Esophagus (tissue), 2 donors: Measurements from ENCODE around the gene SLC35B4. TPM values are rescaled to one million over a fixed set of nuclear protein-coding genes. Genes with fewer than 3 reads are reported as not detected.
A peak's percentile ranks its signal among the peaks of the same experiment; 100 is the strongest.

Experiments
- H3K27ac ChIP-seq, 2 donors: one replicate each; pipeline ENCODE4 v1.5.1; 2013; ENCODE audit warnings: low read depth in 2 of 2, mild to moderate bottlenecking in 2 of 2, inconsistent platforms in 1 of 2, low read length in 1 of 2, moderate library complexity in 1 of 2
- H3K27me3 ChIP-seq, 2 donors: one replicate each; pipeline ENCODE4 v1.6.1; 2013; ENCODE audit warnings: low read length in 2 of 2, control low read depth in 1 of 2, mild to moderate bottlenecking in 1 of 2; ENCODE audit not compliant: insufficient read depth in 2 of 2, control insufficient read depth in 1 of 2
- H3K36me3 ChIP-seq, 2 donors: one replicate each; pipeline ENCODE4 v1.6.1; 2013; ENCODE audit warnings: low read length in 1 of 2; ENCODE audit not compliant: control insufficient read depth in 2 of 2, insufficient read depth in 2 of 2
- H3K4me1 ChIP-seq, 2 donors: one replicate each; pipeline ENCODE4 v1.6.1; 2013; ENCODE audit warnings: low read length in 1 of 2; ENCODE audit not compliant: control insufficient read depth in 2 of 2, insufficient read depth in 2 of 2
- H3K4me3 ChIP-seq, 2 donors: one replicate each; pipeline ENCODE4 v1.5.1; 2013; ENCODE audit warnings: low read length in 2 of 2, mild to moderate bottlenecking in 2 of 2, low read depth in 1 of 2, moderate library complexity in 1 of 2
- H3K9me3 ChIP-seq, 2 donors: one replicate each; pipeline ENCODE4 v1.6.1; 2013; ENCODE audit warnings: mild to moderate bottlenecking in 2 of 2, low read depth in 1 of 2, low read length in 1 of 2, moderate library complexity in 1 of 2; ENCODE audit not compliant: control insufficient read depth in 2 of 2, insufficient read depth in 1 of 2
- WGBS, 2 donors: extraction: QIAGEN DNeasy Blood & Tissue Kit; methylation state at CpG; one replicate each; pipeline ENCODE4 v1.1.7; 2013; 5-methylcytosine and 5-hydroxymethylcytosine counted together
- polyA plus RNA-seq, 2 donors: library from polyadenylated mRNA; stranded (reverse); fragments of 200-250 nt; gene quantifications; one replicate each; pipeline ENCODE4 v1.2.3, GENCODE V29; 2013
- donor health status: healthy with polysubstance abuse.
- donor health status: Bipolar disorder and iron deficiency.

SLC35B4 gene, protein sequence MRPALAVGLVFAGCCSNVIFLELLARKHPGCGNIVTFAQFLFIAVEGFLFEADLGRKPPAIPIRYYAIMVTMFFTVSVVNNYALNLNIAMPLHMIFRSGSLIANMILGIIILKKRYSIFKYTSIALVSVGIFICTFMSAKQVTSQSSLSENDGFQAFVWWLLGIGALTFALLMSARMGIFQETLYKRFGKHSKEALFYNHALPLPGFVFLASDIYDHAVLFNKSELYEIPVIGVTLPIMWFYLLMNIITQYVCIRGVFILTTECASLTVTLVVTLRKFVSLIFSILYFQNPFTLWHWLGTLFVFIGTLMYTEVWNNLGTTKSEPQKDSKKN
- polyA plus RNA-seq = 1 to 10 TPM; 2.2 to 2.3 TPM

DNA sequence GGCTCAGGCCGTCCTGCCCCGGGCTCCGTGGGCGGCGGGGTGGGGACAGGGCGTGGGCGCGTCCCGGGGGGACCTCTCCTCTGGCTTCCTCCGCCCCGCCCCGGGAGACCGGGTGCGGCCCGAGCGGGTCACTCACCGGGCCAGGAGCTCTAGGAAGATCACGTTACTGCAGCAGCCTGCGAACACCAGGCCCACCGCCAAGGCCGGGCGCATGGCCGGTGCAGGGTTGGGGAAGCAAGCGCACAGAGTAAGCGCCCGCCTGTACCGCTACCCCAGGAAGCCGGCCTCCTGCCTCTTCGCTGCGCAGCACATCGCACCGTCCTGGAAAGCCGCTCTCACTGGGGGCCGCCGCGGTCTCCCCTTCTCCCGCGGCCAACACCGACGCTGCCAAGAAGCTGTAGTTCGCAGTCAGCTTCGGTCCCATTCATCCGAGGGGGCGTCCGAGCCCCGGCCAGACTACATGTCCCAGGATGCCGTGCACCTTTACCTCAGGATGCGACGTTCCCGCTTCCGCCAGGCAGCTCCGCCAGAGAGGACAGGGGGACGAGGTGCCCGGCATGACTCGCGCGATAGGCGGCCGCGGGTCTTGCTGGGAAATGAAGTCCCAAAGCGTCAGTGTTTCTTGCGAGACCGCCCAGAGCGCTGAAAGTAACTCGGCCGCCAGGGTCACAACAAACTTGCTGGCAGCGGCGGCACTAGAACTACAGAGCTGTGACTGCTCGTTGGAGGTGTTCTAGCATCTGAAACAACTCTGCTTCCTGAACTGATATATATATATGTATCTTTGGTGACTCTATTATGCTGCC, at the start of gene SLC35B4:
SLC35B4 (minus strand) TSS at position 392 of the 806 bp plus-strand sequence; CDS start at position 213, 179 bp downstream.
- no peaks in the 10 kb centered on the region for H3K9me3 ChIP-seq
- H3K4me3 ChIP-seq = peak within 1 kb of the TSS; percentile 87 to 98
- WGBS, 2 donors = 0% methylated on average over 69 of the region's 69 CpGs
- H3K27me3 ChIP-seq = no peaks in the 10 kb centered on the region
- no peaks in the 10 kb centered on the region for H3K36me3 ChIP-seq
- peak within 1 kb of the TSS; percentile 71 to 80 for H3K27ac ChIP-seq
- H3K4me1 ChIP-seq = no peaks in the 10 kb centered on the region

DNA sequence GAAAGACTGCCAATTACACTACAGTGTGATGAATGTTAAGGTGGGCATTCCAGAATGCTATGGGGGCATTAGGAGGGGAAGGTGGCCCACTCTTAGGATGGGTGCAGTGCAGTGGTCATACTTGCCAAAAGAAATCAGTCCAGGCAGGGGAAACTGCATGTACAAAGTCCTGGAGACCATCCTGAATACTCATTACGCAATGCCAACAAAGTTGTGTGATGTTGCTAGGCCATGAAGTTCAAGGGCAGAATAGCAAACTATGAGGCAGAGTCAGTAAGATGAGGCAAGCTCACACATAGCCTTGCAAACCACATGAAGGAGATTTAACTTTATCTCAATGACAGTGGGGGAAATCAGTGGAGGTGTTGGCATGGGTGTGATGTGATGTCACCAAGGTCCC, 49.8 kb upstream of the SLC35B4 start:
- H3K27ac ChIP-seq = peak overlapping the region; percentile 44 to 86
- WGBS, 2 donors = 97 to 100% methylated on average over 1 of the region's 1 CpG
- H3K4me1 ChIP-seq = no peaks in the 10 kb centered on the region
- no peak overlapping the region for H3K4me3 ChIP-seq
- no peaks in the 10 kb centered on the region for H3K27me3 ChIP-seq
- H3K9me3 ChIP-seq = no peaks in the 10 kb centered on the region
- H3K36me3 ChIP-seq = no peaks in the 10 kb centered on the region

DNA sequence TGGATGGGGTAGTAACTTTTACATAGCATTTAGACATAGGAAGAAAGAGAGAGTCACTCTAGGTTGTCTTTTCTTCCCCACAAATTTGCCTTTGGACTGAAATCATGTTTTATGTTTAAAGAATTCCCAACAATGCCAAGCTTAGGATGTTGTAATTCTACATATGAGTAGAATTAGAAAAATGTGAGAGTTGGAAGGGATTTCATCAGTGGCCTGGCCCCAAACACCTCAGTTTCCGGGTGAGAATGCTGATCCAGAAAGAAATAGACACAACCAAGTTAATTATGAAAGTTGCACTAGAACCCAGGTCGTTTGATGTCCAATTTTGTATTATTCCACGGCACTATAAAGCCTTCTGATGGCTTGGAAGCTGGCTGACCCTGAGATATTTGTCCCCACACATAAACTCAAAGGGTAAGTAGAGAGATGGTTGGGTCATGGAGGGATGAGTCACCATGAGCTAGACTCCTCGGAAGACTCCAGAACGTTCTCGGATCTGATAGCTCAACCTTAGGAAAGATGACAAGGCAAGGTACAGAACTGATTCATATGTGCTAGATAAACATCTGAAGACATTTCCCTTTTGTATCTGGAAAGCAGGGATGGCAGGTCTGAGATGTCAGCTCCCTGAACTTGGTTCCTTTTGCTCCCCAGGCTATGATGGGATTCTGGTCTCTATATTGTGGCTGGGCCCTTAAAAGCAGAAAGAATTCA, 48.8 kb upstream of the SLC35B4 start:
- Histone ChIP-seq H3K27me3 (no peaks in the 10 kb centered on the region), H3K4me1 (no peaks in the 10 kb centered on the region), H3K9me3 (no peaks in the 10 kb centered on the region), H3K36me3 (no peaks in the 10 kb centered on the region), H3K4me3 (no peak overlapping the region), H3K27ac (peak overlapping the region; percentile 86 to 93)
- WGBS, 2 donors = 57 to 58% methylated on average over 6 of the region's 6 CpGs

DNA sequence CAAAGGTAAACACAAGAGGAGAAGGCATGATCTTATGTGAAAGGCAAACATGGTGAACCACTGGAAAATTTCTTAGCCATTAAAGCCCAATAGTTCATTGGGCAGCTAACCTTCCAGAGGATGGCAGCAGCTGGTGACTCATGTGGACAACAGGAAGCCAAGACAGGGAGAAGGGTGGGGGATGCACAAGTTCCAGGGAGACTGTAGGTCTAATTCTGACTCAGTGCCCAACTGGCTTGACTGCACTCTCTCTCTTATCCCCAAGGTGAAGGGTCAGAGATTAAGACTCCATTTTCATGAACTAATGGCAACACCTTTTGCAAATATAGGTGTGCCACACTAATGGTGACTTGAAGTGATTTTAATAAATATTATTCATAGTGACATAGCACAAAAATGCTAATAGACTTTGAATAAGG, 47.9 kb upstream of the SLC35B4 start:
- Histone ChIP-seq H3K27me3 (no peaks in the 10 kb centered on the region), H3K36me3 (no peaks in the 10 kb centered on the region), H3K27ac (peak overlapping the region; percentile 86 to 93), H3K9me3 (no peaks in the 10 kb centered on the region), H3K4me3 (no peak overlapping the region), H3K4me1 (no peaks in the 10 kb centered on the region)

DNA sequence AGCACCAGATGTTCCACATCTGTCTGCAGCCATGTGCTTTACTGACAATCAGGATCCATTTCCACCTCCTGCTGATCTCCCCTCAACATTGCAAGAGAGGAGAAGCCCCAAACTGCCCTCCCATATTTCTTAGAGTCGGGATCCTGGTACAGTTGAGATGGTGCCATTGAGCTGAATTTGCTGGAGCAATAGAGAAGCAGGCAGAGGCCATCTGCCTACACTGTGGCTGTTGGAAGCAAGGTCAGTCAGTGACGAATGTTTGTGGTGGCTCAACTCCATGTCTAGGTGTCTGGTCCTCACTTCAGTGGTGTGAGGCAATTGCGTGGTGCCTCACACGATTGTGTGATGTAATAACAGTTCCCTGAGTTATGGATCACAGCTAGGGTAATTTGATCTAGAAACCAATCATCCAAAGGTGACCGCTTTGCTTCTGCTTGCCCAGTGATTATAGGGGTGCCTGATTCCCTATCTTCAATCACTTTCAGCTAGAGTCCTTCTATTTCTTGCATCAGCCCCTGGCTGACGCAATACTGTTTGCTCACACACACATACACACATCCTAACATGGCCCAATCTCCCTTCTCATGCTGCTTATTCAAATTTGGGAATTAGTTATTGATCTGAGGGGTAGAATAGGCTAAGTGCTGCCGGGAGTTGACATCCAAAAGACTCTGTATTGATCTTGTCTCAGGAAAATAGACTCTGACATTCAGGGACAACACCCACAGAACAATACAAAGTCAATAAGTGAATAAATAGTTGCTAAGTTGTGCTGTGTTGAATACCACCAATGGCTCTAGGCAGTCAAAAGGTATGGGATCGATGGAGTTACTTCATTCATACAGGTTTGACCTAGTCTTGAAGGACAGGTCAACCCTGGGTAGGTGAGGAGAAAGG, 46.1 kb upstream of the SLC35B4 start:
- Histone ChIP-seq H3K36me3 (no peaks in the 10 kb centered on the region), H3K4me1 (no peaks in the 10 kb centered on the region), H3K4me3 (no peak overlapping the region), H3K27ac (no peak overlapping the region), H3K9me3 (no peaks in the 10 kb centered on the region), H3K27me3 (no peaks in the 10 kb centered on the region)
- WGBS, 2 donors = 82 to 87% methylated on average over 8 of the region's 8 CpGs

DNA sequence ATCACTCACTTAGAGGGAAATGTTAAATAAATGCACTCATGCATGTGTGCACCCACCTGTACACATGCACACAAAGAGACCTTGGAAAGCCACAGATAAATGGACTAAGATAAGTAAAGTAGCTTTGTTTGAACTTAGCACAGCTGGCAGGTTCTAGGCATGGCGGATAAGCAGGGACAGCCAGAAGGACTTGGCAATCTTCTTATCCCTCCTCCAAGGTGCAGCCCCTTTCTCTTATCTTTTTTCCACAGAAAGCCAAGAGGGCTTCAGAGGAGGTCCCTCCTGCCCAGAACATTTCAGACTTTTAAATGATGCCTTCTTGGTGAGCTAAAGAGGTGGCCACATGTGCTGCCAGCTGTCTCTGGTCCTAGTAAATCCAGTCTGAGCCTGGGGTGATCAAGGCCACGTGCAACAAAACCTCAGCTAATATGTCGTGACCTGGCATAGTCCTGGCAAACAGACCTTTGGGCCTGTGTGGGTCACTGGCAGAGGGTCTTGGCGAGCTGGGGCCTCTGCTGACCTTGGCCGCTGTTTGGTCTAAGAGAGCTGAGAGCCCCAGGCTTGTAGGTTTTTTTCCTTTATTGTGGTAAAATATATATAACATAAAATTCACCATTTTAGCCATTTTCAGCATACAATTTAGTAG, 43.2 kb upstream of the SLC35B4 start:
- 72 to 78% methylated on average over 5 of the region's 5 CpGs for WGBS, 2 donors
- no peaks in the 10 kb centered on the region for H3K27me3 ChIP-seq
- H3K4me1 ChIP-seq = no peaks in the 10 kb centered on the region
- H3K9me3 ChIP-seq = no peaks in the 10 kb centered on the region
- no peaks in the 10 kb centered on the region for H3K36me3 ChIP-seq
- no peak overlapping the region for H3K27ac ChIP-seq
- H3K4me3 ChIP-seq = no peak overlapping the region

DNA sequence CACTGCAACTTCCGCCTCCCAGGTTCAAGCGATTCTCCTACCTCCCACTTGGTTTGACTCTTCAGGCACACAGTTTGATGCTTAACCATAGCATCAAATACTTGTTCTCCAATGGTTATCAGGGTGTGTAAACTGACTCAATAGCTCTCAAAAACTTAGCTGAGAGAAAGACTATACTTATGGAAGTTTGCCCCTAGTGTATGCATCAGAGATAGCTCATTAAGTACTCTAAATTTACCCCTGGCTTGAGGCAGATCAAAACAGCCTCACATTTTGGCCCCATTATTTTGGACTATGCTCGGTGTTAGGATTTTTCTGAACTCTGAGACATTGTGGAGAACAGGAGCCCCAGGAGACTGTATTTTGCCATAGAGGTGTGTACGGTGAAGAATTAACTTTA, 40.8 kb upstream of the SLC35B4 start:
- WGBS, 2 donors = 93 to 96% methylated on average over 4 of the region's 4 CpGs
- no peak overlapping the region for H3K4me3 ChIP-seq
- H3K27ac ChIP-seq = no peak overlapping the region
- no peaks in the 10 kb centered on the region for H3K4me1 ChIP-seq
- no peaks in the 10 kb centered on the region for H3K9me3 ChIP-seq
- no peaks in the 10 kb centered on the region for H3K36me3 ChIP-seq
- no peaks in the 10 kb centered on the region for H3K27me3 ChIP-seq

DNA sequence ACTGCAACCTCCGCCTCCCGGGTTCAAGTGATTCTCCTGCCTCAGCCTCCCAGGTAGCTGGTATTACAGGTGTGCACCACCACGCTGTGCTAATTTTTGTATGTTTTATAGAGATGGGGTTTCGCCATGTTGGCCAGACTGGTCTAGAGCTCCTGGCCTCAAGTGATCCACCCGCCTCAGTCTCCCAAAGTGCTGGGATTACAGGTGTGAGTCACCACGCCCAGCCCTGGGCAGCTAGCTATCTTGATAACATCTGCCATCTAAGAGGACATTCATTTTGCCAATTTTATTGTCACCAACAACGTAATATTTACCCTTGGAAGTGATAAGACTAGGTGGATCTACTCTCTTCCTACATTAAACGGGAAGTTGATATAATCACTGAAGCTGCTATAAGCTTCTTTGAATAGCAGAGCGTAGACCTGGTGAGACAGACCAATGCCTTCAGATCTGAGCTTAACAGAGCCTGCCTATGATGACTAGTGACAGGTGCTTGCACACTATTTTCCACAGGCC, 39.7 kb upstream of the SLC35B4 start:
- Histone ChIP-seq H3K27ac (no peak overlapping the region), H3K27me3 (no peaks in the 10 kb centered on the region), H3K4me1 (no peaks in the 10 kb centered on the region), H3K4me3 (no peak overlapping the region), H3K36me3 (no peaks in the 10 kb centered on the region), H3K9me3 (no peaks in the 10 kb centered on the region)
- WGBS, 2 donors = 89 to 92% methylated on average over 9 of the region's 9 CpGs
